Measurements from ENCODE around the gene ASB16. TPM values are rescaled to one million over a fixed set of nuclear protein-coding genes. Genes with fewer than 3 reads are reported as not detected.

ASB16 gene
- total RNA-seq, 1 donor: 0.27 TPM

- DNase-seq (ENCODE audit: low read depth): no peak
- no peak overlapping the region for H3K4me3 ChIP-seq (ENCODE audit: low read depth, low read length)
- TF ChIP-seq CTCF (IDR thresholded peaks at IDR 0.05; ENCODE audit: insufficient read depth, low read length): no peak
Observed at GRCh38 chr17:44216694-44217093, 46.2 kb downstream of the ASB16 start.

GRCh38 chr17:44217738-44218343 is 47.3 kb downstream of the ASB16 start:
- no peak for DNase-seq (ENCODE audit: low read depth)
- no peak for TF ChIP-seq CTCF (IDR thresholded peaks at IDR 0.05; ENCODE audit: insufficient read depth, low read length)
- peak overlapping the region; percentile 78 for H3K4me3 ChIP-seq (ENCODE audit: low read depth, low read length)

GRCh38 chr17:44218344-44219107 is 48.0 kb downstream of the ASB16 start:
- DNase-seq (ENCODE audit: low read depth): peak; percentile 82
- peak overlapping the region; percentile 85 for H3K4me3 ChIP-seq (ENCODE audit: low read depth, low read length)
- peak; percentile 53 for TF ChIP-seq CTCF (IDR thresholded peaks at IDR 0.05; ENCODE audit: insufficient read depth, low read length)

GRCh38 chr17:44219108-44219615 is 48.7 kb downstream of the ASB16 start:
- peak; percentile 44 for TF ChIP-seq CTCF (IDR thresholded peaks at IDR 0.05; ENCODE audit: insufficient read depth, low read length)
- peak; percentile 54 for DNase-seq (ENCODE audit: low read depth)
- peak overlapping the region; percentile 85 for H3K4me3 ChIP-seq (ENCODE audit: low read depth, low read length)

GRCh38 chr17:44219616-44220212 is 49.2 kb downstream of the ASB16 start, which contains the start of gene UBTF:
Gene UBTF, minus strand, starts transcription at chr17:44219675. Its CDS starts 1,446 bp downstream, at chr17:44218229.
- TF ChIP-seq CTCF (IDR thresholded peaks at IDR 0.05; ENCODE audit: insufficient read depth, low read length): peak; percentile 1
- H3K4me3 ChIP-seq (ENCODE audit: low read depth, low read length): peak within 1 kb of the TSS; percentile 85
- DNase-seq (ENCODE audit: low read depth): peak; percentile 43

DNA sequence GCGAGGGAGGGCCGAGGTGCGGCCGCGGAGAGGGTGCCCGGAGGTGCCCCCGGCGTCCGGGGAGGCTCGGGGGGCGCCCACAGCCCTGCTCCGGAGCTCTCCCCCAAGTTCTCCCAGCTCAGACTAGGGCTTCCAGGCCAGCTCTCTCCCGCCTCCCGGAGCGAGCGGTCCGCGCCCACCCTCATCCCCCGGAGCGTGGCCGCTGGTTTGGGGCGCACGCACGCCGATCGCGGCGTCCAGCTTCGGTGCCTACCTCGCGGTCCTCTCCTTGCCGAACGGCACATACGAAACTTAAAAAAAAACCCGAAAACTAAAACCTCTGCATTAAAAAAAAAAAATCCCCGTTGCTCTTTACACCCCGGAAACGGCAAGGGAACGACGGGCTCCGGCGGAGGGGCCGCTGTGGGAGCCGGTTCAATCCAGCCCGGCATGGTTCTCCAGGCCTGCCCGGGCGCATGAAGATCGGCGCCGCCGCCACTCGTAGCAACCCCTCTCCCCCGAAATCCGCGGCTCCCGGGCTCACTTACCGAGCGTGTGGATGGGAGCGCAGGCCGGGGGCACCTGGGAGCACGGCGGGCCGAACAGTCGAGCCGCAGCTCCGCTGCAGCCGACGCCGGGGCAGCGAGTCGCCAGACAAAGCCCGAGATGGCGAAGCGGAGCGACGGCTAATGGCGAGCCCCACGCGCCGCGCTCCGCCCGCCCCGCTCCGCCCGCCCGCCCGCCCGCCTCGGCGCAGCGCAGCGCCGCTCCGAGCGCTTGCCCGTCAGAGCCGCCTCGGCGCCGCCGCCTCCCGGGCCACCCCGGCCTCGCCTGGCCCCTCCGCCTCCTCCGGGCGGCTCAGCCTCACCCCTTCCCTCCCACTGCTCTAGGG is 49.9 kb downstream of the ASB16 start:
- DNase-seq (ENCODE audit: low read depth): peak; percentile 61
- TF ChIP-seq CTCF (IDR thresholded peaks at IDR 0.05; ENCODE audit: insufficient read depth, low read length): no peak
- peak overlapping the region; percentile 85 for H3K4me3 ChIP-seq (ENCODE audit: low read depth, low read length)
